ENCODE data around the gene ARHGAP25.

ARHGAP25 gene

DNA sequence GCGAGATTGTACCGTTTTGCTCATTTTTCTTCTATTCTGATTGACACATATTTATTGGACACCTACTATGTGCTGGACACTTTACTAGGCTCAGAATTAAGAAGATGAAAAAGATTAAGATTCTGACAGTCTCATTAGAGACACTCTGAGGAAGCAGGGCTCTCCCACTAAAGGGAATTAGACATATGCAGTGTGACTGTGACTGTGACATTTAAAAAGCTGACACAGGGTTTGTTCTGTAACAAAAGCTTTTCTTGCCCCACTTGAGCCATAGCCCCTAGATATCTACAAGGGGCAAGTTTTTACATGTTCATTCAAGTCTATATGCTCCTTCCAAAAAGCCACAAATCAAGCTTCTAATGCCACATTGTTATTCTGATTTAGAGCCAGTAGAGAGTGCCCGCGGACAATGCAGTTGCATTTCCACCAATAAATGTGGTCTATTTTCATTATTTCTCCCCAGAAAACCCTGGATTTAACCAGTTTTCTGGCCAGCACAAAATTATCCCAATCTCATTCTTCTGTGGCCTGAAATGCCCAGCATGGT, 9.8 kb downstream of the ARHGAP25 start:
- DNase-seq (ENCODE audit: low spot score), result no peak
- no peak for TF ChIP-seq CTCF (IDR thresholded peaks at IDR 0.05; ENCODE audit: borderline replicate concordance, control extremely low read depth, extremely low read depth, insufficient read depth, missing control alignments)
- in situ Hi-C loops (cut with MboI; ENCODE audit: low sequenced_read_pairs, unreplicated experiment), result loop anchor here (25.0 kb wide), 1 partner anchor 168 kb away; no protein-coding TSS in a partner anchor

GRCh38 chr2:68745006-68745405, 10.4 kb downstream of the ARHGAP25 start:
- TF ChIP-seq CTCF (IDR thresholded peaks at IDR 0.05; ENCODE audit: borderline replicate concordance, control extremely low read depth, extremely low read depth, insufficient read depth, missing control alignments), result no peak
- in situ Hi-C loops (cut with MboI; ENCODE audit: low sequenced_read_pairs, unreplicated experiment), result loop anchor here (25.0 kb wide), 1 partner anchor 167 kb away; no protein-coding TSS in a partner anchor
- DNase-seq (ENCODE audit: low spot score), result no peak

GRCh38 chr2:68746408-68746807, 11.8 kb downstream of the ARHGAP25 start:
- DNase-seq (ENCODE audit: low spot score), result no peak
- in situ Hi-C loops (cut with MboI; ENCODE audit: low sequenced_read_pairs, unreplicated experiment), result loop anchor here (25.0 kb wide), 1 partner anchor 166 kb away; no protein-coding TSS in a partner anchor
- TF ChIP-seq CTCF (IDR thresholded peaks at IDR 0.05; ENCODE audit: borderline replicate concordance, control extremely low read depth, extremely low read depth, insufficient read depth, missing control alignments), result no peak

DNA sequence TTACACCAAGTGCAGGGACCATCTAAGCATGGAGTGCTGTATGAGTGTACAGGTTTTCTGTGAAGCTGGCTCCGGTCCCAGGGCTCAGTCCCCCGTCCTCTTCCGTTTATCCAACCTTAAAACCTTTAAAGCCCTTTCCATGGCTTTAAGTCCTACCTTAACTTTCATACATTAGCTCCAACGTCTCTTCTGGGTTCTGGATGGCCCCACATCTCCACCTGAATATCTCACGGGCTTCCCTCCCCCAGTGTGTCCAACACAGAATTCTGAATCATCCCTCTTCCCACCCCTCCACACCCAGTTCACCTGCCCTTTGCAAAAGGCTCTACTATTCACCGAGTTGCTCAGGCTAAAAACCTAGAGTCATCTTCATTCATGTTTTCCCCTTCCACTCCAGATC, 12.8 kb downstream of the ARHGAP25 start:
- no peak for DNase-seq (ENCODE audit: low spot score)
- in situ Hi-C loops (cut with MboI; ENCODE audit: low sequenced_read_pairs, unreplicated experiment), result loop anchor here (25.0 kb wide), 1 partner anchor 165 kb away; no protein-coding TSS in a partner anchor
- no peak for TF ChIP-seq CTCF (IDR thresholded peaks at IDR 0.05; ENCODE audit: borderline replicate concordance, control extremely low read depth, extremely low read depth, insufficient read depth, missing control alignments)

- in situ Hi-C loops (cut with MboI; ENCODE audit: low sequenced_read_pairs, unreplicated experiment), result loop anchor here (25.0 kb wide), 1 partner anchor 164 kb away; no protein-coding TSS in a partner anchor
Measured at GRCh38 chr2:68747900-68748299, 13.3 kb downstream of the ARHGAP25 start.

GRCh38 chr2:68748568-68748967, 14.0 kb downstream of the ARHGAP25 start:
- TF ChIP-seq CTCF (IDR thresholded peaks at IDR 0.05; ENCODE audit: borderline replicate concordance, control extremely low read depth, extremely low read depth, insufficient read depth, missing control alignments), result no peak
- no peak for DNase-seq (ENCODE audit: low spot score)
- in situ Hi-C loops (cut with MboI; ENCODE audit: low sequenced_read_pairs, unreplicated experiment), result loop anchor here (25.0 kb wide), 1 partner anchor 164 kb away; no protein-coding TSS in a partner anchor

More at GRCh38 chr2:68747900-68748299, 13.3 kb downstream of the ARHGAP25 start:
- TF ChIP-seq CTCF (IDR thresholded peaks at IDR 0.05; ENCODE audit: borderline replicate concordance, control extremely low read depth, extremely low read depth, insufficient read depth, missing control alignments), result no peak
- DNase-seq (ENCODE audit: low spot score), result no peak

All from GM13976 (cell line).